Common myeloid progenitor, CD34-positive (primary cell): ENCODE data around the gene ARHGAP8.

ENCODE experiments used
- CTCF ChIA-PET: fragments of 350-600 bp; sonication (Branson Sonifier 250); formaldehyde crosslinking; loops from one replicate; lab custom pipeline; 2021; ENCODE audit warnings: antibody characterized with exemption; lab: Charles Lee
- POLR2A ChIA-PET: fragments of 350-600 bp; sonication (Branson Sonifier 250); formaldehyde crosslinking; loops from one replicate; lab custom pipeline; 2021; ENCODE audit warnings: antibody characterized with exemption; lab: Charles Lee
- DNase-seq, 3 donors: peaks; one replicate each; pipeline versions ENCODE4 v3.0.0 to v3.0.0-alpha.2; 2013
- H3K27ac ChIP-seq, 2 experiments: 1 replicate in 1 of 2; 2 replicates in 1 of 2; pipeline ENCODE4 v1.7.0; 2013; ENCODE audit warnings: inconsistent platforms in 2 of 2, low read length in 2 of 2, mild to moderate bottlenecking in 2 of 2, low read depth in 1 of 2, moderate library complexity in 1 of 2; ENCODE audit not compliant: severe bottlenecking in 2 of 2, insufficient read depth in 1 of 2, poor library complexity in 1 of 2
- H3K27me3 ChIP-seq, 5 experiments: replicated peaks in 2 of 5; 1 replicate in 3 of 5; 2 replicates in 2 of 5; pipeline versions ENCODE4 v1.6.1 to v1.7.0; 2013; ENCODE audit warnings: low read length in 4 of 5, mild to moderate bottlenecking in 2 of 5, moderate library complexity in 2 of 5, inconsistent platforms in 1 of 5; ENCODE audit not compliant: insufficient read depth in 5 of 5, control insufficient read depth in 4 of 5
- H3K36me3 ChIP-seq, 4 experiments: 1 replicate in 2 of 4; 2 replicates in 2 of 4; pipeline versions ENCODE4 v1.6.1 to v1.7.0; 2013; ENCODE audit warnings: low read length in 3 of 4, control low read depth in 1 of 4, mild to moderate bottlenecking in 1 of 4; ENCODE audit not compliant: control insufficient read depth in 4 of 4, insufficient read depth in 4 of 4
- H3K4me1 ChIP-seq, 4 experiments: 1 replicate in 3 of 4; 2 replicates in 1 of 4; pipeline versions ENCODE4 v1.6.1 to v1.7.1; 2013; ENCODE audit warnings: low read length in 3 of 4, mild to moderate bottlenecking in 3 of 4, control low read depth in 1 of 4, inconsistent platforms in 1 of 4, moderate library complexity in 1 of 4; ENCODE audit not compliant: control insufficient read depth in 4 of 4, insufficient read depth in 4 of 4; ENCODE audit errors: control extremely low read depth in 1 of 4
- H3K4me3 ChIP-seq, 7 experiments: 1 replicate in 4 of 7; 2 replicates in 3 of 7; pipeline versions ENCODE4 v1.5.1 to v1.7.0; 2013; ENCODE audit warnings: mild to moderate bottlenecking in 7 of 7, low read length in 6 of 7, moderate library complexity in 6 of 7, inconsistent platforms in 2 of 7, low read depth in 2 of 7, control low read depth in 1 of 7; ENCODE audit not compliant: insufficient read depth in 4 of 7, control insufficient read depth in 1 of 7; ENCODE audit errors: extremely low read depth in 1 of 7
- H3K9me3 ChIP-seq, 5 experiments: 1 replicate in 4 of 5; 2 replicates in 1 of 5; pipeline versions ENCODE4 v1.6.1 to v1.7.1; 2013; ENCODE audit warnings: low read length in 4 of 5, mild to moderate bottlenecking in 2 of 5, inconsistent platforms in 1 of 5, low read depth in 1 of 5, moderate library complexity in 1 of 5; ENCODE audit not compliant: control insufficient read depth in 4 of 5, insufficient read depth in 2 of 5; ENCODE audit errors: control extremely low read depth in 1 of 5
- WGBS: methylation state at CpG from one replicate; pipeline ENCODE4 v1.1.5; 2013; ENCODE audit not compliant: insufficient coverage; 5-methylcytosine and 5-hydroxymethylcytosine counted together

The ARHGAP8 gene

DNA sequence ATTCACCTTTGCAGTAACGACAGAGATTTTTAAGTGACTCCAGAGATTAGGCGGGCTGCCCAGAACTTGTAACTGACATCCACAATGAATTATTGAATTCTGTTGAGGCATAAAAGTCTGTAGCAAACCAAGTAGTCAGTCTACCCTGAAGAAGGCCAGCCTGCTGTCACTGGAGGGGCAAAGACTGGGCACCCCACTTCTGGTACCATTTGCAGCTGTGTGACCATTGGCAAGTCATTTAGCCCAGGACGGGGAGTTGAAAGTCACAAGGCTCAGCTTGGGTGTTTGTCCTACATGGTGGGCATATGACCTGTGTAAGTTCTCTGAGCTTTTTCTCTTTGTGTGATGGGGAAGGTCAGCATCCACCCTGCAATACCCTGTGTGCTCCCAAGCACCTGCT is 119.4 kb downstream of the ARHGAP8 start:
- Histone ChIP-seq H3K27me3 (no peaks in the 10 kb centered on the region), H3K4me3 (no peak overlapping the region), H3K27ac (no peak overlapping the region), H3K9me3 (peaks cover 0 to 12% (median under 1%) of the 10 kb centered on the region in 5 experiments), H3K36me3 (no peaks in the 10 kb centered on the region), H3K4me1 (peaks cover 0 to 17% (median 11%) of the 10 kb centered on the region in 4 experiments)
- DNase-seq = no peak
- CTCF ChIA-PET = no interaction called here
- POLR2A ChIA-PET = no interaction called here
- 96% methylated on average over 2 of the region's 3 CpGs for WGBS

DNA sequence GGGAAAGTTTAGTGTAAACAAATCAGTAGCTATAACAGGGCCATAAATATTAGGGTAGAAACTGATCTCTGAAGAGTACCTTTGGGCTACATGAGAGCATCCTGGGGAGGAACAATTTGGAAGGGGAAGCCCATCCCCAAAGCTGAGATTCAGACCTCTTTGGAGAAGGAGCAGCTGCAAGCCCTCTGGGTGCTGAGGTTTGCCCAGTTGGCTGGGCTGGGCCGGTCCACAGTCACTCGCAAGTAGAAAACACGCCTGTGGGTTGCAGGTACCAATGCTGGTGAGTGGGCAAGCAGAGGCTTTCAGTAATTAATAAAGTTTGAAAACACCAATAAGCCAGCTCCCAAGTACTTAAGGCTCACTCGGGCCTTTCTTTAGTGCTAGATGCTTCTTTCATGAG is 124.5 kb downstream of the ARHGAP8 start:
- Histone ChIP-seq H3K9me3 (peaks cover 0 to 8% (median 7%) of the 10 kb centered on the region in 5 experiments), H3K4me3 (no peak overlapping the region), H3K27ac (no peak overlapping the region), H3K4me1 (no peaks in the 10 kb centered on the region), H3K27me3 (no peaks in the 10 kb centered on the region), H3K36me3 (no peaks in the 10 kb centered on the region)
- POLR2A ChIA-PET = interaction anchor here (0.6 kb wide), 1 partner anchor 597 kb away, joined by 3 read pairs; no protein-coding TSS in a partner anchor
- no peak for DNase-seq
- CTCF ChIA-PET = no interaction called here
- 94% methylated on average over 4 of the region's 4 CpGs for WGBS

DNA sequence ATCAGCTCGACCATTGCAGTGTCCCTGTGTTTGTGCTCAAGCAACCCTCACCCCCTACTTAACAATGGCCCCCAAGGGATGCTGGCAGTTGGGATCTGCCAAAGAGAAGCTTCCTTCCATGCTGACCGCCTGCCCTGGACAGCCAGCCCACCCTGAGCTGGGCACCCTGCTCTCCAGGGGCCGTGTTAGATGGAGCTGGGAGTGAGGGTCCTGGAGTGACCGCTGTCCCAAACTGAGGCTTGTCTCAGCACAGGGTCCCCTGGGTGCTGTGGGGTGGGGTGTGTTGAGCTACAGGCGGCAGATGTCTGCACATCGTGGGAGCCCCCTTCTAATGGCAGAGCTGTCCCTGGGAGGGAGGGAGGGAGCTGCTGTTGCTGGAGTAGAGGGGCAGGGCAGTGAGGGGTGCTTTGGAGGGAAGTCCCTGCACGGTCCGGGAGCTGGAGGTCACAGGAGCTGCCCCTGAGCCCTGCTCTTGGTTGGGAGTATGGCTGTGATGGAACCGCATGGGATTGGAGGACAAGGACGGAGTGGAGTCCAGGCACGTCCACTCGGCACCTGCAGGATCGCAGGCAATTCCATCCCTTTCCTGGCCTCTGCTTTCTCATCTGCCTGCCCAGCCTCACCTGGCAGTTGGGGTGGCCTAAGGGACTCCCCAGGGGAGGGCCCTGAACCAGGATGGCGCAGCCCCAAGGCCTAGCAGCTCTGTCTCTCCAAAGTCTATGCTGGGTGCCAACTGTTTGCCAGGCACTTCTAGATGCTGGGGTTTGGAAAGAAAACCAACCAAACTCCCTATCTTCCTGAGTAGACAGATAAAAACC is 126.3 kb downstream of the ARHGAP8 start:
- H3K27ac ChIP-seq = no peak overlapping the region
- POLR2A ChIA-PET = no interaction called here
- CTCF ChIA-PET = no interaction called here
- no peaks in the 10 kb centered on the region for H3K4me1 ChIP-seq
- no peak for DNase-seq
- peaks cover 0 to 8% (median 5%) of the 10 kb centered on the region in 5 experiments for H3K9me3 ChIP-seq
- no peak overlapping the region for H3K4me3 ChIP-seq
- no peaks in the 10 kb centered on the region for H3K36me3 ChIP-seq
- no peaks in the 10 kb centered on the region for H3K27me3 ChIP-seq
- 92% methylated on average over 4 of the region's 14 CpGs for WGBS

DNA sequence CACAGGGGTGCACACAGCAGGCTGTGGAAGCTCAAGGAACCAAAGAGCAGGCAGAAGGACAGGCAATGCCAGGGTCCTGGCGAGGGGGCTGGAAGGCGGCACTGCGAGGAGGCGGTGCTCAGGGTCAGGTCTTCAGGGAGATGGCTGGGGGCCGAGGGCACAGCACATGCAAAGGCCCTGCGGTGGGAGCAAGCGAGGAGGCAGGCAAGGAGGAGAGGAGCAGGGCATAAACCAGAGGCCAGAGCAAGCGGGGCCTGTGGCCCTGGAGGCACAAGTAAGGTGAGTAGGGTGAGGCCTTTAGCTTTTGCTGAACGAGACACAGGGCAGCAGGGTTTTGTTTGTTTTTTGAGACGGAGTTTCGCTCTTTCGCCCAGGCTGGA is 126.9 kb downstream of the ARHGAP8 start:
- H3K9me3 ChIP-seq = peaks cover 0 to 8% (median 5%) of the 10 kb centered on the region in 5 experiments
- H3K27ac ChIP-seq = no peak overlapping the region
- H3K27me3 ChIP-seq = no peaks in the 10 kb centered on the region
- ChIA-PET CTCF (no interaction called here), POLR2A (no interaction called here)
- no peak overlapping the region for H3K4me3 ChIP-seq
- H3K36me3 ChIP-seq = no peaks in the 10 kb centered on the region
- no peak for DNase-seq
- WGBS = over 99% methylated on average over 12 of the region's 12 CpGs
- no peaks in the 10 kb centered on the region for H3K4me1 ChIP-seq

DNA sequence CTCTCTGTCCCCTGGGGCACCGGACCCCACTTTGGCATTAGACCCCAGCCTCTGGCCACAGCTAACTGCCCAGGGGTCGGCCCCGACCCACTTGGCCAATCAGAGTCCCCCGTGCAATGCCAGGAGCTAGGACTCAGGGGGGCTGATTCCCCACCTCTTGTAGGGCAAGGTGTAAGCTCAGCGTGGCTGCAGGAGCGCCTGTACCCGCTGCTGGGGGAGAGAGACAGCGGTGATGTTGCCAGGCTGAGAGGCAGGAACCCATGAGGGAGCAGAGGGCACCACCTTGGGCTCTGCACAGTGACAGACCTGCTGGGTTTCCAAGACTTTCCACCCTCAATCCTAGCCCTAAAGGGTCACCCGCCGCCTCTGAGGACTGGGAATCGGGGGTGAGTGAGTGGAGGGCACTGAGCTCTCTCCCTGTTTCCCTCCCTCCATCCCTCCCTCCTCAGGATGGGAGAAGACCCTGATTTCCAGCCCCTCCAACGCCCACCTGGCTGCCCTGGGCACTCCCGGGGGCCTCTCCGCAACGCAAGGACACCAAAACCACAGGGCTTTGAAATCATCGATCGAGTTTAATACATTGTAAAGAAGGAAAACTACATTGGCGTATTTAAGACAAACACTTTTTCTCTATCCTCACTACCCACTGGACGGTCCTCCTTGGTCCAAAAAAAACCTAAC is 128.4 kb downstream of the ARHGAP8 start:
- H3K9me3 ChIP-seq = peaks cover 0 to 8% (median 5%) of the 10 kb centered on the region in 5 experiments
- ChIA-PET POLR2A (no interaction called here), CTCF (no interaction called here)
- no peaks in the 10 kb centered on the region for H3K27me3 ChIP-seq
- H3K4me1 ChIP-seq = no peaks in the 10 kb centered on the region
- H3K36me3 ChIP-seq = no peaks in the 10 kb centered on the region
- 93% methylated on average over 17 of the region's 19 CpGs for WGBS
- H3K4me3 ChIP-seq = no peak overlapping the region
- DNase-seq = no peak
- H3K27ac ChIP-seq = no peak overlapping the region

DNA sequence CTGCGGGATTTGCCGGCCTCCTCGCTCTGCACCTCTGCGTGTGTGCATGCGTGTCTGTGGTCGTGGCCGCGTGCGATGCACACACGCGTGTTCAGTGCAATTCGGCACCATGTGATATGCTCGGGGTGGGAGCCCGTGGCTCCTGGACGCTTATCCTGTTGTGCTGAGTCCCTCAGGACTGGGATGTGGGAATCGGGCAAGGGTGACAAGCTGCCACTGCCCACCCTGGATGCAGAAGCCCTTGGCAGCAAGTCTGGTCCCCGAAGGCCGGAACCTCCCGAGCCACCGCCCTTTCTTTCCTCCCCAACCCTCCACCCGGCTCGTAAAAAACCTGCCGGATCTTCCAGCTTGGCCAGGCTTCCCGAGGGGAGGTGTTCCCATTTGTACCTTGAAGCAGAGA is 129.2 kb downstream of the ARHGAP8 start:
- Histone ChIP-seq H3K4me3 (no peak overlapping the region), H3K27ac (no peak overlapping the region), H3K4me1 (no peaks in the 10 kb centered on the region), H3K9me3 (peaks cover 0 to 8% (median 4%) of the 10 kb centered on the region in 5 experiments), H3K27me3 (no peaks in the 10 kb centered on the region), H3K36me3 (no peaks in the 10 kb centered on the region)
- ChIA-PET CTCF (no interaction called here), POLR2A (no interaction called here)
- 99% methylated on average over 17 of the region's 24 CpGs for WGBS
- DNase-seq = no peak
